Skin of body (tissue), 2 donors: ENCODE measurements around the gene HMOX1. TPM values are rescaled to one million over a fixed set of nuclear protein-coding genes. Genes with fewer than 3 reads are reported as not detected.

Experiments used
- DNase-seq: peaks from one replicate; lab custom pipeline; 2025; lab: John Stamatoyannopoulos, UW
- total RNA-seq: library from RNA; depleted of rRNA; stranded (reverse); fragments of >200 nt; gene quantifications from one replicate; pipeline ENCODE4 v1.2.3, GENCODE V29; 2014

HMOX1 gene
- 11.1 TPM for total RNA-seq

DNA sequence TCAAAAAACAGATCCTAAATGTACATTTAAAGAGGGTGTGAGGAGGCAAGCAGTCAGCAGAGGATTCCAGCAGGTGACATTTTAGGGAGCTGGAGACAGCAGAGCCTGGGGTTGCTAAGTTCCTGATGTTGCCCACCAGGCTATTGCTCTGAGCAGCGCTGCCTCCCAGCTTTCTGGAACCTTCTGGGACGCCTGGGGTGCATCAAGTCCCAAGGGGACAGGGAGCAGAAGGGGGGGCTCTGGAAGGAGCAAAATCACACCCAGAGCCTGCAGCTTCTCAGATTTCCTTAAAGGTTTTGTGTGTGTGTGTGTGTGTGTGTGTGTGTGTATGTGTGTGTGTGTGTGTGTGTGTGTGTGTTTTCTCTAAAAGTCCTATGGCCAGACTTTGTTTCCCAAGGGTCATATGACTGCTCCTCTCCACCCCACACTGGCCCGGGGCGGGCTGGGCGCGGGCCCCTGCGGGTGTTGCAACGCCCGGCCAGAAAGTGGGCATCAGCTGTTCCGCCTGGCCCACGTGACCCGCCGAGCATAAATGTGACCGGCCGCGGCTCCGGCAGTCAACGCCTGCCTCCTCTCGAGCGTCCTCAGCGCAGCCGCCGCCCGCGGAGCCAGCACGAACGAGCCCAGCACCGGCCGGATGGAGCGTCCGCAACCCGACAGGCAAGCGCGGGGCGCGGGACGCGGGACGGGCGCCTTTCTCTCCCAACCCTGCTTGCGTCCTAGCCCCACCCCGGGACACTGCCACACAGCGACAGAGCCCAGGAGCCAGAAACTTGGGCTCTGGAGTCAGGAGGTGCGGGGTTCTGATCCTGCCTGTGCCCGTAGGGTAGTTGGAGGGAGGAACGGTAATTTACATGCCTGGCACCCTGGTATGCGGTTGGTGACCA is at the start of gene HMOX1:
HMOX1 (plus strand) TSS at position 560 of the 887 bp plus-strand sequence; CDS start at position 638, 78 bp downstream.
- DNase-seq, result peak; percentile 58

DNA sequence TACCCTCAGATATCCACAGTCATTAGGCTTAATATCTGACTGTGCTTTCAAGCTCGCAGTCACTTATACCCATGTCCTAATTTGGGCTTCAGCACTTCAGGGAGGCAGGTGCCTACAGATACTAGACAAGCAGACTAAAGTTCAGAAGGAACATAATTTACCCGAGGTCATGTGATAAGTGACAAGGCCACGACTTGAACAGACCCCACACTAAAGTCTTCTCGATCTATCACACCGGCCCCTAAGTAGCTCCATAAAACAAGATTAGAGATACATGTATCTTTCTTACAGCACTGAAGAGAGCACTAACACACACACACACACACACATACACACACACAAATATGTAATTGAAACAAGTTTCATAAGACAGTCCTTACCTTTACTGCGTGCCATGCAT is 48.6 kb upstream of the HMOX1 start:
- DNase-seq, result no peak

DNA sequence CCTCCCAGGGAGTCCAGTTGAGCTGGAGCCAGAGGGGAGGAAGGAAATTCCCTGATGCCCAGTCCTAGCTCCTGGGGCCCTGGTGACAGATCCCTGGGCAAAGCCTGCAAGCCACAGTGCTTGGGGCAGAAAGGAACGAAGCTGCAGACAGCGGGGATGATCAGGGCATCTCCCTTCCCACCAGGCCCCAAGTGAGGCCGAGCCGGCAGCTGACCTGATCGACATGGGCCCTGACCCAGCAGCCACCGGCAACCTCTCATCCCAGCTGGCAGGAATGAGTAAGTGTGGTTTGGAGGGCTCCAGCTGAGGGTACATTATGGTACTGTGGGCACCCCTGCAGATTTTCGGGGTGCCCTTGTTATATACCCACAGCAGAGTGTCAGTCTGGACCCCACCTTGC is 47.7 kb upstream of the HMOX1 start:
- no peak for DNase-seq

DNA sequence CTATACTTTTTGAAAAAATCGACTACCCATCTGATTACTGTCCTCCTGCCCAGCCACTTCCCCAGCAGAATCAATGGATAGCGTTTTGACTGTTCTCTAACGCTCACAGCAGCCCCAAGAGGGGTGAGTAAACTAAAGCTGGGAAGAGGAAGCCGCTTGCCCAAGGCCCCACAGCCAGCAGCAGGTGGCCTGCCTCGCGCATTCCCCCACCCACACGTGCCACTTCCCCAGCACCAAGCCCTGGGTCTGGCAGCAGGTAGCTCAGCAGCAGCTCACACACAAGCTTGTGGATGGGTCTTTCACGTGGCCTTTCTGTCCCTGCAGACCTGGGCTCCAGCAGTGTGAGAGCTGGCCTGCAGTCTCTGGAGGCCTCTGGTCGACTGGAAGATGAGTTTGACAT is 46.9 kb upstream of the HMOX1 start:
- no peak for DNase-seq

GRCh38 chr22:35335468-35335867 is 45.4 kb upstream of the HMOX1 start:
- no peak for DNase-seq

DNA sequence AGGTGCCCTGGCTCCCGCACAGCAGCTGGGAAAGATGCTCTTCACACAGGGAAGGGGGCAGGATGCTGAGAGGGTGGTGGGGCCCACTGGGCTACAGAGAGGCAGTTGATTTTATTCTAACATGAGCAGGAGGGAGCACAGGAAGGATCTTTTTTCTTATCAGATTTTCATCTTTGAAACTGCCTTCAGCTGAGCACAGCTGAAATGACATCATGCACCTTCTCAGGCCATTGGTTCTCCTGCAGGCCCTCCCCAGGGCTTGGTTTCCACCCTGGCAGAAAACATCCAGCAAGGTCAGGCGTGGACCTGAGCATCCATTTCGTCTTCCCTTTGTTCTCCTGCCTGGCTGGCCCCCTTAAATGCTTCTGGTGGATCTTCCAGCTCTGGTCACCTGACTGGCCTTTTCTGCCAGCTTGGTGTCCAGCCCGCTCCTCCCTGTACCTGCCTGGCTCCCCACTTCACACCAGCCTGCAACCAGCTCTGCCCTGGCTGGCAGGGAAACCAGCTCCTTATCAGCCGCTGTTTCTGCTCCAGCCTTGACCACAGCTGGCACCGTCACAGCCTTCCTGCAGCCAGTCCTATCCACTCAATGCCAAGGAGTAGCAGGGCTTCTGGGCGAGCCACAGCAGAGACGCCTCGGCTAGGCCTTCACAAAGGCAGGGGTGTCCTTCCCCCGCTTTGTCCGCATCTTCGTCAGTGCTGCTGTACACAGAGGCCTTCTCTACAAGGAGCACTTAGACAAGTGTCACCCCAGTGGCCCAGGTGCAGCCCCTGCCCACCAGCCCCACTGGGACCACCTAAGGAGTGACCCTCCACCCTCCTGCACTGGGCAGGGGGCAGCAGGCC is 44.7 kb upstream of the HMOX1 start:
- no peak for DNase-seq

DNA sequence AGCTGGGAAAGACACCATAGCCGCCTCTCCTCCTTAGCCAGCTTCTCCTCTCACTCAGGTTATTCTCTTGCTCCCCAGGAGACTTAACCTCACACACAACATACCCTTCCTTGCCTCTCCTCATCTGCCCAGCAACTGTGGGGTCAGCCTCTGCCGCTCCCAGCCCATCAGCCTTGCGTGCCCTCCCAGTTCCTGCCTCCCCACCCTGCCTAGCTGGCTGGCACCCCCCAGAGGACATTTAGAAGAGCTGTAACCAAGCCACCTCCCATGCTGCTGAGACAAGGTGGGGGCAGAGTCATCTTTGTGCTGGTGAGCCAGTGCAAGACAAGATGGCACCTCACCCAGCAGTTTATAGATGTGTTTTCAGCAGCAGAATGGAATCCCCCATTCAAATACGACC is 43.0 kb upstream of the HMOX1 start:
- DNase-seq, result no peak

GRCh38 chr22:35341090-35341874 is 39.6 kb upstream of the HMOX1 start:
- DNase-seq, result no peak

- DNase-seq, result no peak
Observed at GRCh38 chr22:35342390-35342789, 38.5 kb upstream of the HMOX1 start.

DNA sequence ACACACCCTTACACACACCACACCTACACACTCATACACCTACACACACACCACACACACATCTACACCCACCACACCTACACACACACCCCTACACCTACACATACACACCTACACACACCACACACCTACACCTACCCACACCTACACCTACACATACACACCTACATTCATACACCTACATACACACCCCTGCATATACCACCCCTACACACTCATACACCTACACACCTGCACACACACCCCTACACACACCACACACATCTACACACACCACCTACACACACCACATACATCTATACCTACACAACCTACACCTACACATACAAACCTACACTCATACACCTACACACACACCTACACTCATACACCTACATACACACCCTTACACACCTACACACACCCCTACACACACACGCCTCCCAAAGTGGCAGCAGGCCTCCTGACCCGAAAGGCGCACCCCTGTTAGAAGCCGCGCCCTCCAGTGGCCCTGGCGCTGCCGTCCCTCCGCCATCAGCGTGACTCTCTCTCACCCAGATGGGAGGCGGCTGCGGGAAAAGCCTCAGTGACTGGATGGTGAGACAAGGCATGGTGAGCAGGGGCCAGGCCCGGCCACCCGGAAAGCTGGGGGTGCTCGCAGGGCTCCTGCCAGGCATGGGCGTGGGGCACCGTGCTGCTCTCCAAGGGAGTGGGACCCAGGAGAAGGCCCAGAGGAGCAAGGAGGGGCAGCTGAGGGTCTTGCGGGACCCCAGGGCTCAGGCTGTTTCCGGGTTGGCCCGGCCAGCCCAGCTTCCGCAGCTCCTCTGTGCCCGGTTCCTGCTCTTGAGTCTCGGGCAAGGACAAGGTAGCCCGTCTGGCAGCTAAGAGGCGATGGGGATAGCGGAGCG is 37.0 kb upstream of the HMOX1 start:
- DNase-seq, result no peak

GRCh38 chr22:35344956-35345690 is 35.8 kb upstream of the HMOX1 start:
- DNase-seq, result no peak

- DNase-seq, result no peak
Observed at GRCh38 chr22:35345808-35346505, 34.9 kb upstream of the HMOX1 start.

DNA sequence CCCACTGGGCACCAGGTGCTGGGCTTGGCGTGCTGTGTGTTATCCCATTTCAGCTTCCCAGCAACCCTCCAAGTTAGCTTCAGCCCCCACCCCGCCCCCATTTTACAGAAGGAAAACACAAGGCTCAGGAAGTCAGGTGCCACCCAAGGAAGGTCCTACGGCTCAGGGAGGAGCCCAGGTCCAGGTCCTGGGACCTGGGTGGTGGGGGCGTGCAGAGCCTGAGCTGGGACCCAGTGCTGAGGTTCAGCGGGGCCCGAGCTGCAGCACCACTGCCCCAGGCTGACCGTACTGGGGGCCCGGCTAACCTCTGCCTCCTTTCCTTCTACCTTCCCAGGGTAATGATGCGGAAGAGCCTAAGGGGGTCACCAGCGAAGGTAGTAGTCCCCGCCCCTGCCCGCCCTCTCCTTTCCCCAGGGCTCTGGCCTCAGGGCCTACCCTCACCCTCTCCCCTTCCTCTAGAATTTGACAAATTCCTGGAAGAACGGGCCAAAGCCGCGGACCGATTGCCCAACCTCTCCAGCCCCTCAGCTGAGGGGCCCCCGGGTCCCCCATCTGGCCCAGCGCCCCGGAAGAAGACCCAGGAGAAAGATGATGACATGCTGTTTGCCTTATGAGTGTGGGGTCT is 34.2 kb upstream of the HMOX1 start:
- DNase-seq, result no peak

- DNase-seq, result no peak
Observed at GRCh38 chr22:35347462-35347861, 33.4 kb upstream of the HMOX1 start.

- DNase-seq, result no peak
Observed at GRCh38 chr22:35348026-35348590, 32.8 kb upstream of the HMOX1 start.

DNA sequence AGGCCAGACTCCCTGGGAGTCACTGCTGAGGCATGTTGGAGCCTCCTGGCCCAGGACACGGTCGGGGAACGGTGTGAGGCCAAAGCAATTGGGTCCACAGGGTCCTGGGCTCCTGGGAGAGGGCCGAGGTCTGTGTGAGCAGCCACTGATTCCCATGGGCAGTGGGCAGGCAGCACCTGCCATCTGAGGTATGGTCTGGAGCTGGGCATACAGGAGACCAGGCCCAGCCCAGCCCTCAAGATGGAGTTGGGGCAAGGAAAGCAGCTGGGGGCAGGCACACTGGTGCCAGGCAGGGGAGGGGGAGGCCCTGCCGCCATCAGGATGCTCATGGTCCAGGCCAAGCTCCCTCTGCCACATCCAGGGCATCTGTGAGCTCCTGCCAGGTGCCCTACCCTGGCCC is 32.2 kb upstream of the HMOX1 start:
- DNase-seq, result no peak

- no peak for DNase-seq
Observed at GRCh38 chr22:35349368-35349703, 31.6 kb upstream of the HMOX1 start.

DNA sequence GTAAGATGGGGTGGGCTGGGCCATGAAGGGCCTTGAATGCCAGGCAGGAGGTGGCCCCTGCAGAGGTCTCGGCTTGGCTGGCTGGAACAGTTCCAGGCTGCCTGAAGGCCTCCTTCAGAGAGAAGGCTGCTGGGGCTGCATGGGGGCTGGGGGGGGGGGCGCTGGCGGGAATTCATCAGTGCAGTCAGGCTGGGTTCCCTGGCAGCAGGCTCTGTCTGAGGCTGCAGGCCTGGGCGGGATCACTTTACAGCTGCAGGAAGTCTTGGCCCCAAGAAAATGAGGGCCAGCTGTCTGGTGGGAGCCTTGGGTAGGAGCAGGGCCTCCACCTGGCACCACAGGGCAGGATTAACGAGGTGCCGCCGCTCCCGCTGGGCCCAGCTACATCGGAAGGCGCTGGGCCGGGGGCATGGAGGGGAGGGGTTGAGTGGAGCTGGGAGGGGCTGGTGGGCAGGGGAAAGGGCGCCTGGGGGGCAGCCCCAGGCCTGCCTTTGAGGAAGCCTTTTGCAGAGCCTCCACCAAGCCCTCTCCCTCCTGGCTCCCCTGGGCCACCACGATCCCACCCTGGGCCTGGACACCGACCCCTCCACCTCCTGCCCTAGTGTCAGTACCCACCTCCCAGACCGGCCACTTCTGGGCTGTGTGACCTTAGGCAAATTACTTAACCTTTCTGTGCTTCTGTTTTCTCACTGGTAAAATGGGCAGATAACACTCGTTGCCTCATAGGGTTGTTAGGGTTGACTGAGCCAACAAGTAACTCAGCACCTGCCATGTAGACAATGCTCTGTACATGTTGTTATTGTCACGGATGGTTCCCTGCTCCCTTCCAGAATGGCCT is 31.0 kb upstream of the HMOX1 start:
- peak; percentile 27 for DNase-seq
